HFF-Myc (cell line): ENCODE data around the gene KRABD2.
A peak's percentile ranks its signal among the peaks of the same experiment; 100 is the strongest.
"Not testable (repeated sequence)": the region's sequence is repeated elsewhere in the genome, so short reads cannot be mapped to it uniquely, and the experiment has no call there.

Source experiments
- DNase-seq: peaks from one replicate; pipeline ENCODE4 v3.0.0-alpha.2; 2011; ENCODE audit warnings: low read depth; ENCODE audit errors: extremely low read depth
- H3K4me3 ChIP-seq: replicated peaks from 2 replicates; pipeline ENCODE4 v1.5.1; 2011; ENCODE audit warnings: low read depth, mild to moderate bottlenecking, control low read depth, low read length
- TF ChIP-seq, protein P1 (sequence below): IDR thresholded peaks from 2 replicates; pipeline ENCODE4 v1.5.1; 2012; ENCODE audit warnings: mild to moderate bottlenecking, low read depth, low read length, control low read depth; ENCODE audit errors: missing control alignments

KRABD2 gene

DNA sequence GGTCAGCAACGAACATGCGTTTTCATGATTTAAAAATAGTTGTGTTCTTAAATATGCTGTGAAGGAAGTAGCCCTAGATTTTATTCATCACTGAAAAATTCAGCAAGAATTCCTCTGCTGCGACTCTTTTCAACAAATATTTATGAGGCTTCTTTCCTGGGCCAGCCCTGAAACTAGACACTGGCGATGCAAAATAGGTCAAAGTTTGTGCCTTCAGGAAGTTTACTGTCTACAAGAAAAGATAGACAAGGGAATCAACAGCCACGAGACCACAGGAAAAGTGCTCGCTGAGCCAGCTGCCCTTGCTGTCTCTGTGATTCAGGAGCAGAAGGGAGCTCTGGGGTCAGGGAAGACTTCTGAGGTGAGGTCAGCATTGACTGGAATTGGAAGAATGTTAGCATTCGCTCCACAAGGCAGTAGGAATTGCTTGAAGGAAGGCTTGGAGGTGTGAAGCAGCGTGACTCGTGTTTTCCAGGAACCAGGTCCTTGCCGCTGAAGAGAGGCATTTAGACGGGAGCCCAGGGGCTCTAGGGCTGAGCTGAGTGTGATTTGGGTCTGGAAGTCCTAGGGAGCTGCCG is 8.4 kb upstream of the KRABD2 start:
- peak overlapping the region; percentile 75 for H3K4me3 ChIP-seq
- peak; percentile 65 for DNase-seq
- TF ChIP-seq, protein P1, sequence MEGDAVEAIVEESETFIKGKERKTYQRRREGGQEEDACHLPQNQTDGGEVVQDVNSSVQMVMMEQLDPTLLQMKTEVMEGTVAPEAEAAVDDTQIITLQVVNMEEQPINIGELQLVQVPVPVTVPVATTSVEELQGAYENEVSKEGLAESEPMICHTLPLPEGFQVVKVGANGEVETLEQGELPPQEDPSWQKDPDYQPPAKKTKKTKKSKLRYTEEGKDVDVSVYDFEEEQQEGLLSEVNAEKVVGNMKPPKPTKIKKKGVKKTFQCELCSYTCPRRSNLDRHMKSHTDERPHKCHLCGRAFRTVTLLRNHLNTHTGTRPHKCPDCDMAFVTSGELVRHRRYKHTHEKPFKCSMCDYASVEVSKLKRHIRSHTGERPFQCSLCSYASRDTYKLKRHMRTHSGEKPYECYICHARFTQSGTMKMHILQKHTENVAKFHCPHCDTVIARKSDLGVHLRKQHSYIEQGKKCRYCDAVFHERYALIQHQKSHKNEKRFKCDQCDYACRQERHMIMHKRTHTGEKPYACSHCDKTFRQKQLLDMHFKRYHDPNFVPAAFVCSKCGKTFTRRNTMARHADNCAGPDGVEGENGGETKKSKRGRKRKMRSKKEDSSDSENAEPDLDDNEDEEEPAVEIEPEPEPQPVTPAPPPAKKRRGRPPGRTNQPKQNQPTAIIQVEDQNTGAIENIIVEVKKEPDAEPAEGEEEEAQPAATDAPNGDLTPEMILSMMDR: no peak

DNA sequence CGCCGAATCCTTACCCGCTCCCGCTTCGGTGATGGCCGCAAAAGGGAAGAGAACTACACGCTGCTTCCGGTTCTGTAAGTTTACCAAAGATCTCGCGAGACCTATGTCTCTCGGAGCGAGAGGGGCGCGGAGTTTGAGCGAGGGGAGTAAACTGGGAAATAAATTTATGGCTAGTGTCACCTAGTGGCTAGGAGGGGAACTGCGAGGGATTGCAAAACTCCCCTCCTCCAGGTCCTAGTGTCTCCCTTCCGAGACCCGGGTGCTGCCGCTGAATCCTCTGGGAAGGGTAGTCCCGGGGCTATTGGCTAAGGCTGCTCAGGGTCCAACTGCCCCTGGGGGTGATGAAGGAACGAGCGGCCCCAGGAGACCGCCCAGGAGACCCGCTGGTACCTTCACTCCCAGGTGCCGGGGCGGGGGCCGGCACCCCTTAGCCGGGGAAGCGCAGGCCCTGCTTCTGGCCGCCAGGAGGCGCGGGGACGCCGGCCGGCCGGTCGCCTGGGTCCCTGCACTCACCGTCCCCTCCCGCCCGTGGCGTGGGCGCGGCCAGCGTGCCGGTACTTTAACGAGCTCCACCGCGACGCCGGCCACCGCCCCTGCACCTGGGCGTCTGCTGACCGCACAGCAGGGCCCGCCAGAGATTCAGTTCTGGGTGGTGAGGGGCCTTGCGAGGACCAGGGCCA is 6.8 kb upstream of the KRABD2 start, which contains the start of gene RPL26:
Gene RPL26, minus strand, starts transcription at position 51 of the 680 bp plus-strand sequence. CDS start 883 bp downstream, outside the sequence.
- TF ChIP-seq, protein P1: peak; percentile 83
- H3K4me3 ChIP-seq: peak within 1 kb of the TSS; percentile 75
- DNase-seq: peak; percentile 98

DNA sequence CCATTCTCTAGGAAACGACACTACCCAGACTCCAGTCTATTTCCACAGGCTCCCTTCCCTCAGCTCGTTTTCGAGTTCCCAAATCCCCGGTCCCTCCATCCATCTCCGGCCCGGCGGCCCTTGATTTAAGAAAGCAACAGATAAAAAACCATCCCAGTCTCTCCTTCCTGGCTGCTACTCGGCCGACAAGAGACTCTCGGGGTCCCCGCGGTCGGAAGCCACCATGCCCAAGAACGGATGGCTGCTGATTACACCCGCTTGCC is 6.3 kb upstream of the KRABD2 start:
- TF ChIP-seq, protein P1: no peak
- peak overlapping the region; percentile 75 for H3K4me3 ChIP-seq
- DNase-seq: no peak

DNA sequence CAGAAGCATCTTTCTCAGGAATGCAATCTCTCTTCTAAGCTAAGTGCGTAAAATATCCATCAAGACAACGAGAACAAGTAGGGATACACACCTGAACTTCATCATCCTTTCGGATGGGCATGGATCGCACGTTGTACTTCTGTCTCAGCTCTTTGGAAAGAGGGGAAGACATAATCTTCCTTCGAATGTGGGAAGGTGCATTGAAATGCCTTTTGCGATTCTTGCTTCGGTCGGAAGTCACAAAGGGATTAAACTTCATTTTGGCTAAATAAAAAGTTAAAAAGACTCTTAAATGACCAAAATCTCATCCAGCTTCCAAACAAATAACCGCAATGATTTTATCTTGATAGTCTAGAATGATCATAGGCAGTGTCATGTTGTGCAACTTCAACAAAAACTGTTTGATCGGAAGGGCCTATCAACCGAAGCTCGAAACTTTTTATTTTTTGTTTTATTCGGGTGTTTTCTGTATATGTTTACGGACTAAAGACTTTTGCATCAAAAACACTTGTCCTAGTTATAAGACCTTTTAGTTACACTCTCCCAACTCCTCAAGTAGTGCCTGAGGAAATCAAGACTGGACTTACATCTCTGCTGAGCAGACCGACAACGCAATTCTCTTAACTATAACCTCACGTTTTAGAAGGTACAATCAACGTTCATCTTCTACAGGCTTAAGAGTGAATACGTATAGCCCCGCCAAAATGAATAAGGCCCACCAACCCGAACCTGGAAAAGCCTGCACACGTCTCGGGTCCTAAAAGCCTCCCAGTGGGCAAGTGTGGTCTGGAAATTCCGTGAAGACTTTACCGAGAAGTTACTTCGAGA is 5.8 kb upstream of the KRABD2 start:
- TF ChIP-seq, protein P1: no peak
- no peak for DNase-seq

DNA sequence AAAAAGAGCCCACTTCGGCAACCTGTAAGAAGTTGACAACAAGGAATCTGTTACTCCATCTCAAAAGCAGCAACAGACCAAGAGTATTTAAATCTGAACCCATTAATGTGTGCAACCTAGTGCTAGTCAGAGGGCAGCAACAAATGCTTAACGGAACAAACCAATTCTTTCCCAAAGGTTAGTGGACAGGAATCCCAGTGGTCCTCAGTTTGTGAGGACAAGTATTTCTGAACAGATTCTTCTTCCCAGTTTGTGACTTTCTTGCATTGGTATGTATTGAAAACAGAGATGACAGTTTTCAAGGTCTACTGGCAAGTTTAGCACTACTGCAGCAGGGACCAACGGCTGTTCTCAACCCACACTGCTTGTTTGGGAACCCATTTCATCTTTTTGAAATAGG is 3.5 kb upstream of the KRABD2 start:
- TF ChIP-seq, protein P1: no peak
- H3K4me3 ChIP-seq: peak overlapping the region; percentile 75
- DNase-seq: no peak

More for the DNA sequence above, 5.8 kb upstream of the KRABD2 start:
- H3K4me3 ChIP-seq: peak overlapping the region; percentile 75

DNA sequence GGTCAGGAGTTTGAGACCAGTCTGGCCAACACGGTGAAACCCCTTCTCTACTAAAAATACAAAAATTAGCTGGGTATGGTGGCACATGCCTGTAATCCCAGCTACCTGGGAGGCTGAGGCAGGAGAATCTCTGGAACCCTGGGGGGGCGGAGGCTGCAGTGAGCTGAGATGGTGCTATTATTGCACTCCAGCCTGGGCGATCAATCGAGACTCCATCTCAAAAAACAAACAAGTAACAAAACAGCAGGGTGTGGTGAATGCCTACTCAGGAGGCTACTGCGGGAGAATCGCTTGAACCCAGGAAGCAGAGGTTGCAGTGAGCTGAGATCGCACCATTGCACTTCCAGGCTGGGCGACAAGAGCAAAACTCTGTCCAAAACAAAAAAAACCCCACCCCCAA is 1.6 kb upstream of the KRABD2 start:
- H3K4me3 ChIP-seq, DNase-seq: not testable (repeated sequence)

DNA sequence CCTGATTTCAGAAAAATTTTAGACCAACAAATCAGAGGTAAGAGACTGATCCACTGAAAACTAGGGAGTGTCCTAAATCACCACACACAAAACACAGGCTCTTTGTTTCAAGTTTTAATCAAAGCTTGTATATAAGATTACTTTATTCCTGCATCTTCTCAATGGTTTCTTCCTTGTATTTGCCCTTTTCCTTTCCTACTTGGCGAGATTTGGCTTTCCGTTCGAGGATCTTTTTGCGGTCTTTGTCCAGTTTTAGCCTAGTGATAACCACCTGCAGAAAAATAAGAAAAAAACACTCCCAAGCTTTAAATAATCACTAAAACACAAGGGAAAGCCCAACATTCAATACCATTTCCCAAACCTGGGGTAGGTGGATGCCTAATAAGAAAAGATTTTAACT is 918 bp upstream of the KRABD2 start:
- DNase-seq: no peak
- TF ChIP-seq, protein P1: no peak
- H3K4me3 ChIP-seq: no peak overlapping the region
